Activated CD4-positive, alpha-beta T cell treated with anti-CD3 and anti-CD28 coated beads for 36 hours (primary cell): ENCODE results near the gene CASP8. TPM values are rescaled to one million over a fixed set of nuclear protein-coding genes. Genes with fewer than 3 reads are reported as not detected.
A peak's percentile ranks its signal among the peaks of the same experiment; 100 is the strongest.

Experiments used
- ATAC-seq: fragments of 200-7000 bp; cut with Tn5 transposase; one replicate; pipeline ENCODE4 v1.10.0; 2021; ENCODE audit warnings: mild to moderate bottlenecking, moderate library complexity
- CTCF ChIA-PET: fragments of 350-600 bp; sonication (Branson Sonifier 250); formaldehyde crosslinking; loops from one replicate; lab custom pipeline; 2021; ENCODE audit warnings: antibody characterized with exemption; lab: Charles Lee
- POLR2A ChIA-PET: fragments of 350-600 bp; sonication (Branson Sonifier 250); formaldehyde crosslinking; loops from one replicate; lab custom pipeline; 2021; ENCODE audit warnings: antibody characterized with exemption, inconsistent platforms; lab: Charles Lee
- DNase-seq: peaks from one replicate; pipeline ENCODE4 v3.0.0-alpha.2; 2020
- H3K27ac Mint-ChIP-seq: one replicate; pipeline ENCODE4 v1.8.0; 2021; ENCODE audit warnings: mixed read lengths
- H3K27me3 Mint-ChIP-seq: one replicate; pipeline ENCODE4 v1.8.0; 2021; ENCODE audit warnings: mixed read lengths
- H3K36me3 Mint-ChIP-seq: one replicate; pipeline ENCODE4 v1.8.0; 2021; ENCODE audit warnings: low read depth, mixed read lengths
- H3K4me1 Mint-ChIP-seq: one replicate; pipeline ENCODE4 v1.8.0; 2021; ENCODE audit warnings: mixed read lengths
- H3K4me3 Mint-ChIP-seq: one replicate; pipeline ENCODE4 v1.8.0; 2021; ENCODE audit warnings: mild to moderate bottlenecking, moderate library complexity, mixed read lengths
- H3K9me3 Mint-ChIP-seq: one replicate; pipeline ENCODE4 v1.8.0; 2021; ENCODE audit warnings: low read depth, mixed read lengths
- intact Hi-C, 2 experiments: fragments of 100-400 bp; cut with DNase I in 1 of 2; cut with micrococcal nuclease in 1 of 2; formaldehyde crosslinking; loops; one replicate each; pipeline versions ENCODE4 v1.14.2 to v1.15.1; 2022 to 2024; cut with DNase I, micrococcal nuclease
- total RNA-seq, 2 experiments: library from RNA; stranded (reverse); gene quantifications; one replicate each; pipeline ENCODE4 v1.2.3, GENCODE V29; 2021

Gene CASP8
- total RNA-seq, 2 experiments from 2014 or later: 45.1 to 49.1 TPM

GRCh38 chr2:201269764-201270163 lies 9.4 kb downstream of the CASP8 start:
- H3K4me1 Mint-ChIP-seq: peaks cover 82% of the 10 kb centered on the region
- no peak overlapping the region for H3K4me3 Mint-ChIP-seq
- H3K36me3 Mint-ChIP-seq: peaks cover 74% of the 10 kb centered on the region
- no peaks in the 10 kb centered on the region for H3K9me3 Mint-ChIP-seq
- CTCF ChIA-PET: interaction anchor here (1.7 to 4.6 kb wide), 4 partner anchors 10 to 37 kb away, joined by 4 to 23 read pairs (median 12); no protein-coding TSS in a partner anchor
- POLR2A ChIA-PET: no interaction called here
- intact Hi-C loops: loop anchor here (5.0 kb wide), 1 partner anchor 32 kb away; no protein-coding TSS in a partner anchor
- ATAC-seq: no peak
- H3K27me3 Mint-ChIP-seq: no peaks in the 10 kb centered on the region
- H3K27ac Mint-ChIP-seq: no peak overlapping the region
- DNase-seq: no peak

- Mint-ChIP-seq H3K36me3 (peaks cover 79% of the 10 kb centered on the region), H3K4me1 (peaks cover 78% of the 10 kb centered on the region), H3K4me3 (no peak overlapping the region), H3K27ac (peak overlapping the region; percentile 38), H3K9me3 (no peaks in the 10 kb centered on the region), H3K27me3 (no peaks in the 10 kb centered on the region)
- intact Hi-C loops: loop anchor here (5.0 kb wide), 1 partner anchor 33 kb away; no protein-coding TSS in a partner anchor
- POLR2A ChIA-PET: no interaction called here
- CTCF ChIA-PET: interaction anchor here (1.7 to 4.6 kb wide), 4 partner anchors 9 to 38 kb away, joined by 4 to 23 read pairs (median 12); no protein-coding TSS in a partner anchor
- no peak for DNase-seq
- ATAC-seq: no peak
These were observed 10.1 kb downstream of the CASP8 start for GRCh38 chr2:201270293-201271001.

GRCh38 chr2:201271917-201272316 lies 11.6 kb downstream of the CASP8 start:
- Mint-ChIP-seq H3K27me3 (no peaks in the 10 kb centered on the region), H3K4me3 (no peak overlapping the region), H3K9me3 (no peaks in the 10 kb centered on the region), H3K27ac (peak overlapping the region; percentile 66), H3K36me3 (peaks cover 78% of the 10 kb centered on the region), H3K4me1 (peaks cover 64% of the 10 kb centered on the region)
- CTCF ChIA-PET: no interaction called here
- DNase-seq (no peak), ATAC-seq (peak; percentile 27)
- POLR2A ChIA-PET: no interaction called here
- intact Hi-C loops: loop anchor here (1.0 to 5.0 kb wide), 2 partner anchors 9 to 35 kb away; no protein-coding TSS in a partner anchor

GRCh38 chr2:201273330-201273983 lies 13.1 kb downstream of the CASP8 start:
- peak overlapping the region; percentile 51 for H3K27ac Mint-ChIP-seq
- H3K9me3 Mint-ChIP-seq: no peaks in the 10 kb centered on the region
- intact Hi-C loops: loop anchor here (5.0 kb wide), 1 partner anchor 36 kb away; no protein-coding TSS in a partner anchor
- no peaks in the 10 kb centered on the region for H3K27me3 Mint-ChIP-seq
- H3K4me1 Mint-ChIP-seq: peaks cover 59% of the 10 kb centered on the region
- ChIA-PET POLR2A (interaction anchor here (0.6 to 1.1 kb wide), 2 partner anchors 37 to 40 kb away, joined by 4 to 10 read pairs; no protein-coding TSS in a partner anchor), CTCF (interaction anchor here (0.6 to 2.8 kb wide), 4 partner anchors 10 to 124 kb away, joined by 3 to 13 read pairs (median 4); no protein-coding TSS in a partner anchor)
- peak; percentile 68 for ATAC-seq
- H3K4me3 Mint-ChIP-seq: no peak overlapping the region
- DNase-seq: no peak
- H3K36me3 Mint-ChIP-seq: peaks cover 77% of the 10 kb centered on the region

- Mint-ChIP-seq H3K4me3 (no peak overlapping the region), H3K27me3 (no peaks in the 10 kb centered on the region), H3K9me3 (no peaks in the 10 kb centered on the region), H3K4me1 (peaks cover 57% of the 10 kb centered on the region), H3K27ac (peak overlapping the region; percentile 11), H3K36me3 (peaks cover 75% of the 10 kb centered on the region)
- intact Hi-C loops: no loop called here
- no peak for ATAC-seq
- ChIA-PET CTCF (interaction anchor here (0.6 to 2.8 kb wide), 6 partner anchors 9 to 84 kb away, joined by 3 to 13 read pairs (median 4); no protein-coding TSS in a partner anchor), POLR2A (no interaction called here)
- no peak for DNase-seq
These were observed 14.7 kb downstream of the CASP8 start for GRCh38 chr2:201275069-201275468.

GRCh38 chr2:201275990-201276389 lies 15.7 kb downstream of the CASP8 start:
- Mint-ChIP-seq H3K27ac (no peak overlapping the region), H3K4me1 (peaks cover 54% of the 10 kb centered on the region), H3K9me3 (no peaks in the 10 kb centered on the region), H3K36me3 (peaks cover 72% of the 10 kb centered on the region), H3K27me3 (no peaks in the 10 kb centered on the region), H3K4me3 (no peak overlapping the region)
- ATAC-seq (no peak), DNase-seq (no peak)
- POLR2A ChIA-PET: no interaction called here
- intact Hi-C loops: no loop called here
- CTCF ChIA-PET: interaction anchor here (1.1 to 5.1 kb wide), 3 partner anchors 10 to 43 kb away, joined by 3 to 32 read pairs (median 3); no protein-coding TSS in a partner anchor

GRCh38 chr2:201276511-201276910 lies 16.2 kb downstream of the CASP8 start:
- Mint-ChIP-seq H3K27ac (no peak overlapping the region), H3K4me1 (peaks cover 51% of the 10 kb centered on the region), H3K9me3 (no peaks in the 10 kb centered on the region), H3K4me3 (no peak overlapping the region), H3K36me3 (peaks cover 69% of the 10 kb centered on the region), H3K27me3 (no peaks in the 10 kb centered on the region)
- no peak for ATAC-seq
- ChIA-PET POLR2A (no interaction called here), CTCF (interaction anchor here (1.1 to 5.1 kb wide), 2 partner anchors 10 to 43 kb away, joined by 3 to 32 read pairs; no protein-coding TSS in a partner anchor)
- intact Hi-C loops: no loop called here
- no peak for DNase-seq

- Mint-ChIP-seq H3K27me3 (no peaks in the 10 kb centered on the region), H3K36me3 (peaks cover 50% of the 10 kb centered on the region), H3K27ac (peak overlapping the region; percentile 86), H3K4me1 (peaks cover 28% of the 10 kb centered on the region), H3K9me3 (no peaks in the 10 kb centered on the region), H3K4me3 (no peak overlapping the region)
- POLR2A ChIA-PET: interaction anchor here (0.6 to 1.2 kb wide), 4 partner anchors 32 to 1735 kb away, joined by 3 to 7 read pairs (median 4); no protein-coding TSS in a partner anchor
- CTCF ChIA-PET: interaction anchor here (0.6 to 5.1 kb wide), 7 partner anchors 9 to 276 kb away, joined by 3 to 32 read pairs (median 5); no protein-coding TSS in a partner anchor
- intact Hi-C loops: loop anchor here (1.0 kb wide), 2 partner anchors 9 to 79 kb away; no protein-coding TSS in a partner anchor
- ATAC-seq (peak; percentile 93), DNase-seq (peak; percentile 48)
These were observed 18.7 kb downstream of the CASP8 start for GRCh38 chr2:201279079-201279478.

- CTCF ChIA-PET: interaction anchor here (0.6 to 5.1 kb wide), 8 partner anchors 9 to 476 kb away, joined by 3 to 32 read pairs (median 4); no protein-coding TSS in a partner anchor
- peaks cover 49% of the 10 kb centered on the region for H3K36me3 Mint-ChIP-seq
- no peak overlapping the region for H3K4me3 Mint-ChIP-seq
- intact Hi-C loops: no loop called here
- peaks cover 28% of the 10 kb centered on the region for H3K4me1 Mint-ChIP-seq
- ATAC-seq: no peak
- POLR2A ChIA-PET: interaction anchor here (0.6 to 1.0 kb wide), 2 partner anchors 9 to 11 kb away, joined by 3 to 8 read pairs; no protein-coding TSS in a partner anchor
- DNase-seq: no peak
- no peaks in the 10 kb centered on the region for H3K9me3 Mint-ChIP-seq
- peak overlapping the region; percentile 81 for H3K27ac Mint-ChIP-seq
- H3K27me3 Mint-ChIP-seq: no peaks in the 10 kb centered on the region
These were observed 20.1 kb downstream of the CASP8 start for GRCh38 chr2:201280191-201281040.

GRCh38 chr2:201285499-201285898 lies 25.2 kb downstream of the CASP8 start:
- ATAC-seq (no peak), DNase-seq (no peak)
- ChIA-PET CTCF (interaction anchor here (0.8 kb wide), 1 partner anchor 141 kb away, joined by 3 read pairs; no protein-coding TSS in a partner anchor), POLR2A (no interaction called here)
- H3K9me3 Mint-ChIP-seq: no peaks in the 10 kb centered on the region
- peaks cover 58% of the 10 kb centered on the region for H3K36me3 Mint-ChIP-seq
- intact Hi-C loops: no loop called here
- H3K27me3 Mint-ChIP-seq: no peaks in the 10 kb centered on the region
- H3K4me1 Mint-ChIP-seq: peaks cover 11% of the 10 kb centered on the region
- no peak overlapping the region for H3K4me3 Mint-ChIP-seq
- no peak overlapping the region for H3K27ac Mint-ChIP-seq
